GM12892 (cell line): ENCODE data around the gene CAMSAP3.
"Not testable (repeated sequence)": the region's sequence is repeated elsewhere in the genome, so short reads cannot be mapped to it uniquely, and the experiment has no call there.

Experiments used
- DNase-seq: peaks from one replicate; pipeline ENCODE4 v3.0.0; 2011; ENCODE audit not compliant: insufficient read length
- FAIRE-seq: peaks from 2 replicates; lab custom pipeline; 2011; peaks lifted over from hg19 to GRCh38; lab: Jason Lieb, UNC
- POLR2A ChIP-seq: IDR thresholded peaks from 2 replicates; pipeline ENCODE4 v1.6.1; 2011; ENCODE audit warnings: low read depth, low read length, control low read depth
- POLR2AphosphoS5 ChIP-seq: IDR thresholded peaks from 2 replicates; pipeline ENCODE4 v1.6.1; 2011; ENCODE audit warnings: low read depth, low read length, control low read depth
- TAF1 ChIP-seq: IDR thresholded peaks from 2 replicates; pipeline ENCODE4 v1.6.1; 2011; ENCODE audit warnings: low read depth, mild to moderate bottlenecking, control low read depth, low read length, borderline replicate concordance

Gene CAMSAP3

DNA sequence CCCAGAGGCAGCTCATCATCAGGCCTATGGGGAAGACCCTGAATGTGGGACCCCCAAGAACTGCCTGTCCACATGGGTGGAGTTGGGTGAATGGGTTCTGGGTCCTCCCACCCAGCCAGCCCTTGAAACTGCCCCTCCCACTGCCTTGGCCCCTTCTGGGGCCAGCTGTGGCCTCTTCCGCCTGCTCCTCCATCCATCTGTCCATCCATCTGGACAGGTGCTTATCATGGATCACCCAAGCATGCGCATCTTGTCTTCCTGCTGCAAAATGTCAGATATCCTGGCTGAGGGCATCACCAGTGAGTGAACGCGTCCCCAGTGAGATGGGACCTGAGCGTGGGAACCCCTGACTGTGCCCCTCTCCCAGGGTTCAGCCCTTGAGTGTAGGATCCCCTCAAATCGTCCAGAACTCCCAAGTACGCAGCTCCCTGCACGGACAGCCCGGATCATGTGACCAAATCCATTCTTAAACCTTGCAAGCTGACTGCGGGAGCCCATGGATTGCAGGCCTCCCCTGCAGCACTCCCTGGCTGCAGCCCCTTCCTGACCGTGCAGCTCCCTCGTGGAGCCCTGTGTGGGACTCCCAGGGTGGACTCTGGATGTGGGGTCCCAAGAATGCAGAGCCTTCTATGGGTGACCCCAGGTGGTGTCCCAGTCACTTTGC, 43.3 kb downstream of the CAMSAP3 start:
- no peak for DNase-seq
- TF ChIP-seq POLR2AphosphoS5 (0 out of 2 replicates have a peak, but pooled peaks have one; percentile 18), POLR2A (no peak)
- FAIRE-seq = no peak

DNA sequence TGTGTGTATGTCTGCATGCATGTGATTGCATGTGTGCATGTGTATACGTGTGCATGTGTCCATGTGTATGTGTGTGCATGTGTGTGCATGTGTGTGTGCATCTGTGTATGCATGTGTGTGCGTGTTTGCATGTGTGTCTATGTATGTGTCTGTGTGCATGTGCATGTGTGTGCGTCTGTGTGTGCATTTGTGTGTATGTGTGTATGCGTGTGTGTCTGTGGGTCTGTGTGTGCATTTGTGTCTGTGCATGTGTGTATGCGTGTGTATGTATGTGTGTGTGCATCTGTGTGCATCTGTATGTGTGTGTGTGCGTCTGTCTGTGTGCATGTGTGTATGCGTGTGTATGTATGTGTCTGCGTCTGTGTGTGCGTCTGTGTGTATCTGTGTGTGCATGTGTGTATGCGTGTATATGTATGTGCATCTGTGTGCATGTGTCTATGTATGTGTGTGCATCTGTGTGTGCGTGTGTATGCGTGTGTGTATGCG, 44.2 kb downstream of the CAMSAP3 start:
- FAIRE-seq = peak; percentile 87
- TF ChIP-seq POLR2AphosphoS5 (peak; percentile 52; the same call in 1 of the 2 replicates), TAF1 (no peak)

DNA sequence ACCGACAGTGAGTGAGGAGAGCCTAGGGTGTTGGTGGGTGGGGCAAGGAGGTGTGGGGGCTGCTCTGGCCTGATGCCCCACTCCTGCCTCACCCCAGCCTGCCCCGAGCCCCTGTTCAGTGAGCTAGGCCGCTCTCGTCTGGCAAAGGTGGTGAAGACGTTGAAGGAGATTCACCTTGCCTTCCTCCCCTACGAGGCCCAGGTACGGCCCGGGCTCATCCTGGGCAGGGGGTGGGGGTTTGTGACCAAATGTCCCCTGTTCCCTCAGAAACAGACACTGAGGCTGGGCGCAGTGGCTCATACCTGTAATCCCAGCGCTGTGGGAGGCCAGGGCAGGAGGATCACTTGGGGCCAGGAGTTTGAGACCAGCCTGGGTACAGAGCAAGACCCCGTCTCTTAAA, 45.1 kb downstream of the CAMSAP3 start:
- TF ChIP-seq POLR2A = no peak
- TF ChIP-seq TAF1 = no peak
- no peak for TF ChIP-seq POLR2AphosphoS5
- DNase-seq = no peak
- FAIRE-seq = no peak

More for the DNA sequence above, 44.2 kb downstream of the CAMSAP3 start:
- no peak for DNase-seq

DNA sequence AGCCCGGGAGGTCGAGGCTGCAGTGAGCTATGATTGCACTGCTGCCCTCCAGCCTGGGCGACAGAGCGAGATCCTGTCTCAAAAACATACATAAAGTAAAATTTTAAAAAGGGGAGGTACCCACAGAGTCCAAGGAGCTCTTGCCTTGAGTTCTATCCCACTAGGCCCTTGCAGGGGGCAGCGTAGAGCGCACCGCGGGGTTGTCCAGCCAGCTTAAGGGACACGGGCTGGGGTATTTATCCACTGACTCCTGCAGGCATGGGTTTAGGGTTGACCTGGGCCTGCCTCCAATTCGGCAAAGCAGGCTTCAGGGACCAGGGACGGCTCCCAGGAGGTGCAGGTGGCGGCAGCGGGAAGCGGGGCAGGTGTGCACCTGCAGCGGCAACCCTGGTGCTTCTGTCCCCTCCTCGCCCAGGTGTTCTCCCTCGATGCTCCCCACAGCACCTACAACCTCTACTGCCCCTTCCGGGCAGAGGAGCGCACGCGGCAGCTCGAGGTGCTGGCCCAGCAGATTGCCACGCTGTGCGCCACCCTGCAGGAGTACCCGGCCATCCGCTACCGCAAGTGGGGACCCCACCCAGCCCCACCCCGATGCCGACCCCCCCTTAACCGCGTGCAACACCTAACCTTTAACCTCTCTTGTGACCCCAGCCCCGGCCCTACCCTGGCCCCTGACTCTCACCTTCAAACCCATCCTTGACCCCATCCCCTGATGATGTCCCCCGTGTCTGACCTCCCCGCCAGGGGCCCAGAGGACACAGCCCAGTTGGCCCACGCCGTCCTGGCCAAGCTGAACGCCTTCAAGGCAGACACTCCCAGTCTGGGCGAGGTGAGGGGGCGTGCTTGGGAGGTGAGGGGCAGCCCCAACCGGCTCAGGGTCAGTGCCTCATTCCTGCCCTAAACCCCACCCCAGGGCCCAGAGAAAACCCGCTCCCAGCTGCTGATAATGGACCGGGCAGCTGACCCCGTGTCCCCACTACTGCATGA, 45.9 kb downstream of the CAMSAP3 start:
- FAIRE-seq (no peak), DNase-seq (no peak)
- TF ChIP-seq POLR2AphosphoS5 (no peak), TAF1 (no peak), POLR2A (no peak)

- DNase-seq (no peak), FAIRE-seq (no peak)
- TF ChIP-seq TAF1 (no peak), POLR2AphosphoS5 (no peak), POLR2A (no peak)
Measured at GRCh38 chr19:7642295-7643030, 46.8 kb downstream of the CAMSAP3 start.

DNA sequence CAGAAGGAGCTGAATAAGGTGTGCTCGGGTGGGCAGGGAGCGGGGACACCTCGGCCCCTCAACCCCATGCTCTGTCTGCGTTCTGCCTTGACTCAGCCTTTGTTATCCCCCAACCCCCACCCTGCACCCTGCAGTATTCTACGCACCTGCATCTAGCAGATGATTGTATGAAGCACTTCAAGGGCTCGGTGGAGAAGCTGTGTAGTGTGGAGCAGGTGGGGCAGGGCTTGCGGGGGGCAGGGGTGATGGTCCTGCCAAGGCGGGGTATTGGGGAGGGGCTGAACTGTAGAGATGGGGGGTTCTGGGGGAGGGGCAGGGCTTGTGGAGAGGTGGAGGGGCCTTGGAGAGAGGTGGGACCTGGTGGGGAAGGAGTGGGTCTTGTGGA, 47.4 kb downstream of the CAMSAP3 start:
- DNase-seq (no peak), FAIRE-seq (no peak)
- TF ChIP-seq POLR2AphosphoS5 = no peak
- TF ChIP-seq POLR2A = no peak
- no peak for TF ChIP-seq TAF1

GRCh38 chr19:7643629-7644549, 48.2 kb downstream of the CAMSAP3 start:
- FAIRE-seq, DNase-seq: not testable (repeated sequence)

- TF ChIP-seq POLR2AphosphoS5 = no peak
- TF ChIP-seq TAF1 = no peak
- TF ChIP-seq POLR2A = no peak
- FAIRE-seq = no peak
- no peak for DNase-seq
Measured at GRCh38 chr19:7644550-7644877, 48.9 kb downstream of the CAMSAP3 start.

DNA sequence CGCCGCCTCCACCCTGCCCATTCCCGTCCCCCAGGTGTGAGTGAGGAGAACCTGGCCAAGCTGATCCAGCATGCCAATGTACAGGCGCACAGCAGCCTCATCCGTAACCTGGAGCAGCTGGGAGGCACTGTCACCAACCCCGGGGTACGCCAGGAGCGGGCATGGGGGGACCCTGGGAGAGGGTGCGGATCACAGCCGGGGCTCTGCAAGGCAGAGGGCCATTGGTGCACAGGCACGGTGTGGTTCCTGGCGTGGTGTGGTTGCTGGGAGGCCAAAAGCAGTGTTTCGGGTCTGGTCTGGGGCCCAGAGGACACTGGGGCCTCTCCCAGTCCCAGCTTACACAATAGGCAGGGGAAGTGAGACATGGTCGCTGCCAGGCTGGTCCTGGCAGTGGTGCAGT, 49.5 kb downstream of the CAMSAP3 start:
- DNase-seq (no peak), FAIRE-seq (no peak)
- TF ChIP-seq POLR2A = 0 out of 2 replicates have a peak, but pooled peaks have one; percentile 29
- no peak for TF ChIP-seq POLR2AphosphoS5

- no peak for TF ChIP-seq TAF1
- no peak for TF ChIP-seq POLR2A
- DNase-seq = no peak
- no peak for FAIRE-seq
Measured at GRCh38 chr19:7645656-7646425, 50.2 kb downstream of the CAMSAP3 start.

- no peak for FAIRE-seq
- TF ChIP-seq TAF1 (no peak), POLR2A (no peak), POLR2AphosphoS5 (no peak)
- DNase-seq = no peak
Measured at GRCh38 chr19:7646426-7646700, 50.7 kb downstream of the CAMSAP3 start.
